H9 (cell line): ENCODE measurements around the gene SALL3. TPM values are rescaled to one million over a fixed set of nuclear protein-coding genes. Genes with fewer than 3 reads are reported as not detected.

Experiments
- DNase-seq: peaks from one replicate; pipeline ENCODE4 v3.0.0-alpha.2; 2017
- H2AFZ ChIP-seq: one replicate; pipeline ENCODE4 v1.6.1; 2013; ENCODE audit warnings: mild to moderate bottlenecking, low read length, control low read depth, moderate library complexity
- H2AK5ac ChIP-seq: 2 replicates; pipeline ENCODE4 v1.6.1; 2013; ENCODE audit warnings: low read length, control low read depth, mixed read lengths; ENCODE audit not compliant: insufficient read length
- H2BK120ac ChIP-seq: one replicate; pipeline ENCODE4 v1.6.1; 2013; ENCODE audit warnings: low read depth, mild to moderate bottlenecking, low read length, control low read depth, inconsistent platforms; ENCODE audit not compliant: poor library complexity, severe bottlenecking
- H2BK12ac ChIP-seq: 2 replicates; pipeline ENCODE4 v1.6.1; 2013; ENCODE audit warnings: low read length, control low read depth, mixed read lengths, low read depth; ENCODE audit not compliant: insufficient read length
- H2BK15ac ChIP-seq: 2 replicates; pipeline ENCODE4 v1.6.1; 2013; ENCODE audit warnings: low read depth, low read length, control low read depth
- H2BK20ac ChIP-seq: one replicate; pipeline ENCODE4 v1.6.1; 2013; ENCODE audit warnings: low read depth, mild to moderate bottlenecking, low read length, control low read depth, inconsistent platforms; ENCODE audit not compliant: poor library complexity, severe bottlenecking
- H2BK5ac ChIP-seq: 2 replicates; pipeline ENCODE4 v1.6.1; 2013; ENCODE audit warnings: low read length, control low read depth, mixed read lengths; ENCODE audit not compliant: insufficient read length
- H3K14ac ChIP-seq: 2 replicates; pipeline ENCODE4 v1.6.1; 2013; ENCODE audit warnings: low read length, control low read depth; ENCODE audit not compliant: insufficient read depth
- H3K18ac ChIP-seq: 2 replicates; pipeline ENCODE4 v1.6.1; 2013; ENCODE audit warnings: low read depth, mild to moderate bottlenecking, mixed read lengths, low read length, control low read depth; ENCODE audit not compliant: insufficient read length
- H3K23ac ChIP-seq: 2 replicates; pipeline ENCODE4 v1.6.1; 2013; ENCODE audit warnings: low read length, control low read depth, mixed read lengths, low read depth; ENCODE audit not compliant: insufficient read length
- H3K23me2 ChIP-seq: 2 replicates; pipeline ENCODE4 v1.6.1; 2013; ENCODE audit warnings: low read depth, mild to moderate bottlenecking, mixed read lengths, low read length, control low read depth; ENCODE audit not compliant: insufficient read length, poor library complexity, severe bottlenecking
- H3K27ac ChIP-seq: 2 replicates; pipeline ENCODE4 v1.5.1; 2013; ENCODE audit warnings: low read length, control low read depth, mixed read lengths, low read depth; ENCODE audit not compliant: insufficient read length
- H3K27me3 ChIP-seq: 2 replicates; pipeline ENCODE4 v1.6.1; 2013; ENCODE audit warnings: low read length, control low read depth, inconsistent platforms; ENCODE audit not compliant: insufficient read depth
- H3K4ac ChIP-seq: 2 replicates; pipeline ENCODE4 v1.6.1; 2013; ENCODE audit warnings: low read depth, mild to moderate bottlenecking, control low read depth, inconsistent platforms, low read length, moderate library complexity
- H3K4me1 ChIP-seq: 2 replicates; pipeline ENCODE4 v1.6.1; 2013; ENCODE audit warnings: low read length, control low read depth, inconsistent platforms; ENCODE audit not compliant: insufficient read depth
- H3K4me2 ChIP-seq: 2 replicates; pipeline ENCODE4 v1.6.1; 2013; ENCODE audit warnings: low read length, control low read depth, mixed read lengths; ENCODE audit not compliant: insufficient read length, insufficient read depth
- H3K56ac ChIP-seq: 2 replicates; pipeline ENCODE4 v1.6.1; 2013; ENCODE audit warnings: low read depth, mild to moderate bottlenecking, mixed read lengths, low read length, control low read depth; ENCODE audit not compliant: insufficient read length
- H3K79me1 ChIP-seq: 2 replicates; pipeline ENCODE4 v1.6.1; 2013; ENCODE audit warnings: low read depth, mild to moderate bottlenecking, moderate library complexity, low read length, control low read depth, inconsistent platforms; ENCODE audit not compliant: insufficient read depth, poor library complexity, severe bottlenecking
- H3K79me2 ChIP-seq: 2 replicates; pipeline ENCODE4 v1.6.1; 2013; ENCODE audit warnings: low read length, control low read depth, inconsistent platforms; ENCODE audit not compliant: insufficient read depth
- H3K9ac ChIP-seq: 2 replicates; pipeline ENCODE4 v1.6.1; 2013; ENCODE audit warnings: low read length, control low read depth, mixed read lengths; ENCODE audit not compliant: insufficient read length; ENCODE audit errors: extremely low read depth
- H3K9me3 ChIP-seq: one replicate; pipeline ENCODE4 v1.6.1; 2013; ENCODE audit warnings: low read depth, low read length, inconsistent platforms; ENCODE audit not compliant: control insufficient read depth
- H3T11ph ChIP-seq: one replicate; pipeline ENCODE4 v1.6.1; 2013; ENCODE audit warnings: mild to moderate bottlenecking, low read length, control low read depth, inconsistent platforms
- H4K20me1 ChIP-seq: one replicate; pipeline ENCODE4 v1.6.1; 2013; ENCODE audit not compliant: control insufficient read depth, insufficient read length, insufficient read depth
- H4K5ac ChIP-seq: 2 replicates; pipeline ENCODE4 v1.6.1; 2013; ENCODE audit warnings: low read depth, mild to moderate bottlenecking, mixed read lengths, low read length, control low read depth; ENCODE audit not compliant: insufficient read length
- H4K8ac ChIP-seq: replicated peaks from 2 replicates; pipeline ENCODE4 v1.6.1; 2013; ENCODE audit warnings: low read length, control low read depth, mixed read lengths, low read depth; ENCODE audit not compliant: insufficient read length
- H4K91ac ChIP-seq: 2 replicates; pipeline ENCODE4 v1.6.1; 2013; ENCODE audit warnings: low read depth, mild to moderate bottlenecking, moderate library complexity, mixed read lengths, low read length, control low read depth; ENCODE audit not compliant: insufficient read length
- H3K27ac Mint-ChIP-seq, 3 experiments: 2 replicates in 2 of 3; 3 replicates in 1 of 3; pipeline ENCODE4 v1.8.0; 2020 to 2021; ENCODE audit warnings: mixed read lengths in 3 of 3, mild to moderate bottlenecking in 1 of 3, moderate library complexity in 1 of 3
- H3K27me3 Mint-ChIP-seq: 2 replicates; pipeline ENCODE4 v1.8.0; 2021; ENCODE audit warnings: low read depth, mild to moderate bottlenecking, moderate library complexity, mixed read lengths
- H3K36me3 Mint-ChIP-seq, 3 experiments: 2 replicates in 2 of 3; 3 replicates in 1 of 3; pipeline ENCODE4 v1.8.0; 2020 to 2021; ENCODE audit warnings: low read depth in 3 of 3, mixed read lengths in 3 of 3; ENCODE audit not compliant: insufficient read depth in 1 of 3
- H3K4me1 Mint-ChIP-seq, 2 experiments: 2 replicates each; pipeline ENCODE4 v1.8.0; 2020; ENCODE audit warnings: mixed read lengths in 2 of 2
- H3K4me3 Mint-ChIP-seq, 2 experiments: 2 replicates in 1 of 2; 3 replicates in 1 of 2; pipeline ENCODE4 v1.8.0; 2020 to 2021; ENCODE audit warnings: mild to moderate bottlenecking in 2 of 2, mixed read lengths in 2 of 2, moderate library complexity in 1 of 2
- H3K9me3 Mint-ChIP-seq, 2 experiments: 2 replicates in 1 of 2; 3 replicates in 1 of 2; pipeline ENCODE4 v1.8.0; 2020; ENCODE audit warnings: mild to moderate bottlenecking in 2 of 2, mixed read lengths in 2 of 2, moderate library complexity in 1 of 2
- WGBS: extraction: QIAGEN DNeasy Blood & Tissue Kit; methylation state at CpG from one replicate; pipeline ENCODE4 v1.1.7; 2013; ENCODE audit warnings: missing lambda C conversion rate, low lambda C conversion rate, mixed read lengths; ENCODE audit not compliant: insufficient read length; ENCODE audit errors: extremely low coverage; 5-methylcytosine and 5-hydroxymethylcytosine counted together
- total RNA-seq: library from RNA; stranded (reverse); gene quantifications from 2 replicates; pipeline ENCODE4 v1.2.1, GENCODE V29; 2021
- TF ChIP-seq, protein P1 (sequence below): fragments of 200-600 bp; sonication (generic); conservative IDR thresholded peaks from 3 replicates; pipeline ENCODE4 v1.8.0; 2021; ENCODE audit warnings: antibody characterized with exemption, mild to moderate bottlenecking

The SALL3 gene
- total RNA-seq, 1 experiment from 2014 or later: 52.4 TPM

DNA sequence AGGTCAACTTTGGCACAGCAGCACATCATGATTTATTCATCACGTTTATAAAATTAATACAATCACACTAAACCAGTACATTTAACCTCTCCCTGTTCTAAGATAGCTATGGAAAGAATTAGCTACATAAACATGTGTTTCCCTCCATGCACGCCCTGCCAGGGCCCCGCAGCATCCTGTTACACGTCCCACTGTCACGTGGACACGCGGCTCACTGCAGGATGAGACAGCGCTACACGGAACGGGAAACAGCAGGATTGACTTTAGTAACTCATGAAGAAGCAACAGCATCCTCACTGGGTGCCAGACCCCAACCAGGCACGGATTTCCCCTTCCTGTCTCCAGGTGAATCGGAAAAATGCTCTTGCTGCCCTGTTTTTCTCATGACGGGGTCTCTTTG is 30.9 kb upstream of the SALL3 start:
- Mint-ChIP-seq H3K27ac (no peak overlapping the region; a peak in 1 of 7 replicates), H3K4me1 (peaks cover 19 to 21% of the 10 kb centered on the region in 2 experiments), H3K4me3 (no peak overlapping the region), H3K9me3 (peaks cover 15 to 20% of the 10 kb centered on the region in 2 experiments), H3K27me3 (peaks cover 16% of the 10 kb centered on the region), H3K36me3 (peaks cover 0 to 12% (median 9%) of the 10 kb centered on the region in 3 experiments; a peak in 6 of 7 replicates)
- Histone ChIP-seq H2BK15ac (no peak overlapping the region), H3T11ph (no peak overlapping the region), H3K27ac (no peak overlapping the region), H3K79me1 (no peaks in the 10 kb centered on the region), H3K23me2 (no peaks in the 10 kb centered on the region), H4K91ac (no peak overlapping the region), H2BK120ac (no peak overlapping the region), H3K18ac (no peak overlapping the region), H3K9ac (no peak overlapping the region), H2AFZ (no peak overlapping the region), H3K56ac (no peak overlapping the region), H2AK5ac (no peak overlapping the region), H3K23ac (no peak overlapping the region), H3K4me1 (no peaks in the 10 kb centered on the region), H4K8ac (no peak overlapping the region), H2BK12ac (no peak overlapping the region), H3K4me2 (no peak overlapping the region), H3K14ac (no peak overlapping the region), H3K9me3 (peaks cover 6% of the 10 kb centered on the region), H4K20me1 (no peaks in the 10 kb centered on the region), H3K4ac (no peak overlapping the region), H3K79me2 (no peaks in the 10 kb centered on the region), H3K27me3 (no peaks in the 10 kb centered on the region), H2BK20ac (no peak overlapping the region), H2BK5ac (no peak overlapping the region), H4K5ac (no peak overlapping the region)
- no CpG with 5 or more reads among the region's 13 CpGs for WGBS
- TF ChIP-seq, protein P1, sequence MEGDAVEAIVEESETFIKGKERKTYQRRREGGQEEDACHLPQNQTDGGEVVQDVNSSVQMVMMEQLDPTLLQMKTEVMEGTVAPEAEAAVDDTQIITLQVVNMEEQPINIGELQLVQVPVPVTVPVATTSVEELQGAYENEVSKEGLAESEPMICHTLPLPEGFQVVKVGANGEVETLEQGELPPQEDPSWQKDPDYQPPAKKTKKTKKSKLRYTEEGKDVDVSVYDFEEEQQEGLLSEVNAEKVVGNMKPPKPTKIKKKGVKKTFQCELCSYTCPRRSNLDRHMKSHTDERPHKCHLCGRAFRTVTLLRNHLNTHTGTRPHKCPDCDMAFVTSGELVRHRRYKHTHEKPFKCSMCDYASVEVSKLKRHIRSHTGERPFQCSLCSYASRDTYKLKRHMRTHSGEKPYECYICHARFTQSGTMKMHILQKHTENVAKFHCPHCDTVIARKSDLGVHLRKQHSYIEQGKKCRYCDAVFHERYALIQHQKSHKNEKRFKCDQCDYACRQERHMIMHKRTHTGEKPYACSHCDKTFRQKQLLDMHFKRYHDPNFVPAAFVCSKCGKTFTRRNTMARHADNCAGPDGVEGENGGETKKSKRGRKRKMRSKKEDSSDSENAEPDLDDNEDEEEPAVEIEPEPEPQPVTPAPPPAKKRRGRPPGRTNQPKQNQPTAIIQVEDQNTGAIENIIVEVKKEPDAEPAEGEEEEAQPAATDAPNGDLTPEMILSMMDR: no peak
- no peak for DNase-seq
